22Rv1 (cell line): ENCODE measurements around the gene IKZF5.

Source experiments
- ZFX ChIP-seq: fragments of 450-650 bp; IDR thresholded peaks from 2 replicates; pipeline ENCODE4 v1.6.1; 2017; ENCODE audit warnings: antibody characterized with exemption, borderline replicate concordance
- TF ChIP-seq, protein P1 (sequence below): fragments of 450-650 bp; IDR thresholded peaks from 2 replicates; pipeline ENCODE4 v1.5.1; 2017; ENCODE audit warnings: mild to moderate bottlenecking

GRCh38 chr10:123018531-123018930 lies 9.9 kb upstream of the IKZF5 start:
- TF ChIP-seq, protein P1, sequence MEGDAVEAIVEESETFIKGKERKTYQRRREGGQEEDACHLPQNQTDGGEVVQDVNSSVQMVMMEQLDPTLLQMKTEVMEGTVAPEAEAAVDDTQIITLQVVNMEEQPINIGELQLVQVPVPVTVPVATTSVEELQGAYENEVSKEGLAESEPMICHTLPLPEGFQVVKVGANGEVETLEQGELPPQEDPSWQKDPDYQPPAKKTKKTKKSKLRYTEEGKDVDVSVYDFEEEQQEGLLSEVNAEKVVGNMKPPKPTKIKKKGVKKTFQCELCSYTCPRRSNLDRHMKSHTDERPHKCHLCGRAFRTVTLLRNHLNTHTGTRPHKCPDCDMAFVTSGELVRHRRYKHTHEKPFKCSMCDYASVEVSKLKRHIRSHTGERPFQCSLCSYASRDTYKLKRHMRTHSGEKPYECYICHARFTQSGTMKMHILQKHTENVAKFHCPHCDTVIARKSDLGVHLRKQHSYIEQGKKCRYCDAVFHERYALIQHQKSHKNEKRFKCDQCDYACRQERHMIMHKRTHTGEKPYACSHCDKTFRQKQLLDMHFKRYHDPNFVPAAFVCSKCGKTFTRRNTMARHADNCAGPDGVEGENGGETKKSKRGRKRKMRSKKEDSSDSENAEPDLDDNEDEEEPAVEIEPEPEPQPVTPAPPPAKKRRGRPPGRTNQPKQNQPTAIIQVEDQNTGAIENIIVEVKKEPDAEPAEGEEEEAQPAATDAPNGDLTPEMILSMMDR: no peak
- TF ChIP-seq ZFX: no peak
